SK-N-SH (cell line): ENCODE results near the gene LTBR. TPM values are rescaled to one million over a fixed set of nuclear protein-coding genes. Genes with fewer than 3 reads are reported as not detected.

Experiments
- CTCF ChIA-PET: fragments of 300-600, 350-600 bp; formaldehyde crosslinking; extraction: SDS; loops from one replicate; lab custom pipeline; 2021; lab: Yijun Ruan, JAX
- POLR2A ChIA-PET: fragments of 350-600 bp; sonication (Branson Sonifier 250); formaldehyde crosslinking; extraction: SDS; loops from one replicate; lab custom pipeline; 2020; ENCODE audit warnings: antibody characterized with exemption, inconsistent platforms; lab: Yijun Ruan, JAX
- DNase-seq: peaks from one replicate; pipeline ENCODE4 v3.0.0; 2012
- H2AFZ ChIP-seq: fragments of 200-600 bp; sonication (generic); 2 replicates; pipeline ENCODE4 v1.8.1; 2016; ENCODE audit warnings: antibody characterized with exemption, mild to moderate bottlenecking, low read depth
- H3F3A ChIP-seq: fragments of 200-600 bp; sonication (generic); replicated peaks from 2 replicates; pipeline ENCODE3; 2016; ENCODE audit warnings: antibody characterized with exemption, mild to moderate bottlenecking; ENCODE audit not compliant: insufficient read depth
- H3K27ac ChIP-seq, 2 experiments: fragments of 200-500 bp in 1 of 2; fragments of 200-600 bp in 1 of 2; sonication (Bioruptor generic) in 1 of 2; sonication (generic), shearing (Covaris generic) in 1 of 2; 2 replicates each; pipeline versions ENCODE4 v1.5.1 to v1.6.1; 2014 to 2016; ENCODE audit warnings: low read depth in 2 of 2, inconsistent platforms in 1 of 2, low read length in 1 of 2, mild to moderate bottlenecking in 1 of 2, mixed read lengths in 1 of 2
- H3K27me3 ChIP-seq: fragments of 200-600 bp; sonication (generic), shearing (Covaris generic); 2 replicates; pipeline ENCODE4 v1.6.1; 2016; ENCODE audit warnings: mixed run types; ENCODE audit not compliant: insufficient read depth
- H3K36me3 ChIP-seq, 2 experiments: fragments of 200-500 bp in 1 of 2; fragments of 200-600 bp in 1 of 2; sonication (Bioruptor generic) in 1 of 2; sonication (generic) in 1 of 2; replicated peaks in 1 of 2; 2 replicates each; pipeline versions ENCODE3 to v1.5.1; 2014 to 2016; ENCODE audit warnings: low read length in 1 of 2, mild to moderate bottlenecking in 1 of 2; ENCODE audit not compliant: insufficient read depth in 2 of 2, control insufficient read depth in 1 of 2
- H3K4me1 ChIP-seq, 2 experiments: fragments of 200-500 bp in 1 of 2; fragments of 200-600 bp in 1 of 2; sonication (Bioruptor generic) in 1 of 2; sonication (generic), shearing (Covaris generic) in 1 of 2; 2 replicates each; pipeline versions ENCODE4 v1.5.1 to v1.6.1; 2014 to 2016; ENCODE audit warnings: low read depth in 1 of 2, low read length in 1 of 2, mixed run types in 1 of 2; ENCODE audit not compliant: insufficient read depth in 2 of 2, control insufficient read depth in 1 of 2
- H3K4me2 ChIP-seq: fragments of 200-600 bp; sonication (generic), shearing (Covaris generic); 2 replicates; pipeline ENCODE4 v1.6.1; 2017; ENCODE audit warnings: mixed run types
- H3K4me3 ChIP-seq, 2 experiments: fragments of 200-500 bp in 1 of 2; fragments of 200-600 bp in 1 of 2; sonication (Bioruptor generic) in 1 of 2; sonication (generic), shearing (Covaris generic) in 1 of 2; 2 replicates each; pipeline versions ENCODE4 v1.5.1 to v1.8.1; 2014 to 2016; ENCODE audit warnings: low read depth in 2 of 2, inconsistent platforms in 1 of 2, low read length in 1 of 2, mild to moderate bottlenecking in 1 of 2, mixed read lengths in 1 of 2, moderate library complexity in 1 of 2
- H3K79me2 ChIP-seq: fragments of 200-600 bp; sonication (generic); 2 replicates; pipeline ENCODE4 v1.8.1; 2017; ENCODE audit warnings: mild to moderate bottlenecking; ENCODE audit not compliant: insufficient read depth
- H3K9ac ChIP-seq: fragments of 200-600 bp; sonication (generic); 2 replicates; pipeline ENCODE4 v1.6.1; 2017; ENCODE audit warnings: mixed run types
- H3K9me2 ChIP-seq: fragments of 200-600 bp; sonication (generic); 2 replicates; pipeline ENCODE4 v1.6.1; 2017; ENCODE audit warnings: mixed run types
- H3K9me3 ChIP-seq: fragments of 200-600 bp; sonication (generic); 2 replicates; pipeline ENCODE4 v1.6.1; 2017; ENCODE audit warnings: mixed run types, mild to moderate bottlenecking, moderate library complexity
- H4K20me1 ChIP-seq: fragments of 200-600 bp; sonication (generic); 2 replicates; pipeline ENCODE4 v1.6.1; 2017; ENCODE audit warnings: mild to moderate bottlenecking, mixed run types; ENCODE audit not compliant: insufficient read depth
- CHD2 ChIP-seq: fragments of 150-350 bp; IDR thresholded peaks from 2 replicates; pipeline ENCODE4 v1.6.1; 2018; ENCODE audit warnings: low read length; ENCODE audit not compliant: partially characterized antibody
- EP300 ChIP-seq, 2 experiments: IDR thresholded peaks; 2 replicates each; pipeline versions ENCODE4 v1.4.0 to v1.6.1; 2012; ENCODE audit warnings: borderline replicate concordance in 1 of 2, low read depth in 1 of 2, low read length in 1 of 2
- EZH2phosphoT487 ChIP-seq: fragments of 200-600 bp; sonication (generic); IDR thresholded peaks from 2 replicates; pipeline ENCODE4 v1.6.1; 2017; ENCODE audit warnings: low read depth, mixed run types, mild to moderate bottlenecking, antibody characterized with exemption, moderate library complexity, borderline replicate concordance
- FOXM1 ChIP-seq: IDR thresholded peaks from 2 replicates; pipeline ENCODE4 v1.4.0; 2012; ENCODE audit warnings: low read depth, mild to moderate bottlenecking
- JUND ChIP-seq: IDR thresholded peaks from 2 replicates; pipeline ENCODE4 v1.4.0; 2012
- MXI1 ChIP-seq: IDR thresholded peaks from 2 replicates; pipeline ENCODE4 v1.6.1; 2012; ENCODE audit warnings: mild to moderate bottlenecking, low read depth, low read length, improper control_type of control experiment
- NFIC ChIP-seq: IDR thresholded peaks from 2 replicates; pipeline ENCODE4 v1.4.0; 2012; ENCODE audit warnings: borderline replicate concordance
- NRF1 ChIP-seq: IDR thresholded peaks from 2 replicates; pipeline ENCODE4 v1.6.1; 2012; ENCODE audit warnings: low read depth, mild to moderate bottlenecking, low read length
- RAD21 ChIP-seq: IDR thresholded peaks from 2 replicates; pipeline ENCODE4 v1.6.1; 2012; ENCODE audit warnings: mild to moderate bottlenecking, low read length
- RCOR1 ChIP-seq: fragments of 150-350 bp; IDR thresholded peaks from 2 replicates; pipeline ENCODE4 v1.6.1; 2017; ENCODE audit warnings: antibody characterized with exemption, low read length
- RFX5 ChIP-seq: IDR thresholded peaks from 2 replicates; pipeline ENCODE4 v1.6.1; 2012; ENCODE audit warnings: mild to moderate bottlenecking, improper control_type of control experiment, low read length
- RXRA ChIP-seq: IDR thresholded peaks from 2 replicates; pipeline ENCODE4 v1.4.0; 2012; ENCODE audit warnings: low read depth, mild to moderate bottlenecking, borderline replicate concordance
- SMC3 ChIP-seq: IDR thresholded peaks from 2 replicates; pipeline ENCODE4 v1.6.1; 2012; ENCODE audit warnings: low read depth, low read length, improper control_type of control experiment
- WGBS: methylation state at CpG from one replicate; pipeline ENCODE4 v1.1.6; 2017; ENCODE audit warnings: low lambda C conversion rate; 5-methylcytosine and 5-hydroxymethylcytosine counted together
- polyA plus RNA-seq, 3 experiments: library from polyadenylated mRNA; depleted of rRNA; stranded (reverse); fragments of >200 nt; gene quantifications; 2 replicates each; pipeline ENCODE4 v1.2.3, GENCODE V29; 2012
- TF ChIP-seq, protein P1 (sequence below): IDR thresholded peaks from 2 replicates; pipeline ENCODE4 v1.4.0; 2012; ENCODE audit warnings: low read depth, borderline replicate concordance
- TF ChIP-seq, protein P2 (sequence below): IDR thresholded peaks from 2 replicates; pipeline ENCODE4 v1.4.0; 2012; ENCODE audit warnings: low read depth
- TF ChIP-seq, protein P3 (sequence below): fragments of 150-350 bp; IDR thresholded peaks from 2 replicates; pipeline ENCODE4 v1.6.1; 2016; ENCODE audit warnings: mild to moderate bottlenecking, low read depth, low read length
- TF ChIP-seq, protein P4 (sequence below): IDR thresholded peaks from 2 replicates; pipeline ENCODE4 v1.4.0; 2012; ENCODE audit warnings: low read depth, borderline replicate concordance
- TF ChIP-seq, protein P5 (sequence below): IDR thresholded peaks from 2 replicates; pipeline ENCODE4; 2012

LTBR gene
- polyA plus RNA-seq, 1 of the 3 experiments (the other 2 are of a cell fraction), result 0.12 TPM

DNA sequence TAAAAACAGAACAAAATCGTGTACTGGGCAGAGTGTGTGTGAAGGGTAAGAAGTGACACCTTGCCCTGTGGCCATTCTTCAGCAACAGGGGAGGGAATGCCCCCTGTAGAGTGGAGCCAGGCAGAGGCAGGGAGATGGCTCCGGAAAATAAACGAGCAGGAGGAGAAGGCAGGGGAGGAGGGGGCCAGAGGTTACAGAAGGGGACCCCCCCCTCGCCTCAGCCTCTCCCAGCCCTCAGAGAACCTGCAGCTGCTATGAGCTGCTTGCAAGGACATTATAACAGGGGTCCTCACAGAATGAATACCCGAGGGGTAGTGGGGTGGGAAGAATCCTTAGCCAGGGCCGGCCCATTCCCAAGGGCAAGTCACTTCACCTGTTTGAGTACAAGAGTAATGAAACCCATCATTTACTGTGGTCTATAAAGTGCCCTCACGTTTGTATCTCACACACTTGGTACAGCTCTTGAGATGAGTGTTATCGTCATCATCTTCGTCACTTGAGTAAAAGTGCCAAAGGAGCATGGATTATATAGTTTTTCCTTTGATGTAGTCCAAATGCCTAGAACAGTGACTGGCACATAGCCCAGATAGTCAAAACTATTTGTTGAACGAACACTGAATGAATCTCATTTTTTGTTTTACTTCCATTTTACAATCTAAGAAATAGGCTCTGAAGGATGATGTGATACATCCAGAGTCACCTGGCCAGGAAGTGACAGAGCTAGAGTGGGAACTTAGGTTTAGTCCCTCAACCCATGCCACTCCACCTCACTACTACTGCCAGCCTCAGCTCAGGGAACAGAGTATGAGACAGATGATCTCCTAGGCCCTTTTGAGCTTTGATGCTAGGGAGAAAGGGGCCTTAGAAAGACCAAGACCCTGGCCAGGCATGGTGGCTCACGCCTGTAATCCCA lies 23.1 kb upstream of the LTBR start:
- TF ChIP-seq EZH2phosphoT487 (no peak), JUND (no peak), RXRA (no peak), RFX5 (no peak), FOXM1 (no peak), RCOR1 (no peak), MXI1 (no peak), RAD21 (no peak), NFIC (no peak), SMC3 (no peak), NRF1 (no peak), EP300 (IDR thresholded peaks at IDR 0.05; ENCODE audit: borderline replicate concordance in 1 of 2, low read depth in 1 of 2, low read length in 1 of 2) (no peak), CHD2 (no peak)
- TF ChIP-seq, protein P1, sequence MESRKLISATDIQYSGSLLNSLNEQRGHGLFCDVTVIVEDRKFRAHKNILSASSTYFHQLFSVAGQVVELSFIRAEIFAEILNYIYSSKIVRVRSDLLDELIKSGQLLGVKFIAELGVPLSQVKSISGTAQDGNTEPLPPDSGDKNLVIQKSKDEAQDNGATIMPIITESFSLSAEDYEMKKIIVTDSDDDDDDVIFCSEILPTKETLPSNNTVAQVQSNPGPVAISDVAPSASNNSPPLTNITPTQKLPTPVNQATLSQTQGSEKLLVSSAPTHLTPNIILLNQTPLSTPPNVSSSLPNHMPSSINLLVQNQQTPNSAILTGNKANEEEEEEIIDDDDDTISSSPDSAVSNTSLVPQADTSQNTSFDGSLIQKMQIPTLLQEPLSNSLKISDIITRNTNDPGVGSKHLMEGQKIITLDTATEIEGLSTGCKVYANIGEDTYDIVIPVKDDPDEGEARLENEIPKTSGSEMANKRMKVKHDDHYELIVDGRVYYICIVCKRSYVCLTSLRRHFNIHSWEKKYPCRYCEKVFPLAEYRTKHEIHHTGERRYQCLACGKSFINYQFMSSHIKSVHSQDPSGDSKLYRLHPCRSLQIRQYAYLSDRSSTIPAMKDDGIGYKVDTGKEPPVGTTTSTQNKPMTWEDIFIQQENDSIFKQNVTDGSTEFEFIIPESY, result no peak
- TF ChIP-seq, protein P2, sequence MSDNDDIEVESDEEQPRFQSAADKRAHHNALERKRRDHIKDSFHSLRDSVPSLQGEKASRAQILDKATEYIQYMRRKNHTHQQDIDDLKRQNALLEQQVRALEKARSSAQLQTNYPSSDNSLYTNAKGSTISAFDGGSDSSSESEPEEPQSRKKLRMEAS, result no peak
- TF ChIP-seq, protein P3, sequence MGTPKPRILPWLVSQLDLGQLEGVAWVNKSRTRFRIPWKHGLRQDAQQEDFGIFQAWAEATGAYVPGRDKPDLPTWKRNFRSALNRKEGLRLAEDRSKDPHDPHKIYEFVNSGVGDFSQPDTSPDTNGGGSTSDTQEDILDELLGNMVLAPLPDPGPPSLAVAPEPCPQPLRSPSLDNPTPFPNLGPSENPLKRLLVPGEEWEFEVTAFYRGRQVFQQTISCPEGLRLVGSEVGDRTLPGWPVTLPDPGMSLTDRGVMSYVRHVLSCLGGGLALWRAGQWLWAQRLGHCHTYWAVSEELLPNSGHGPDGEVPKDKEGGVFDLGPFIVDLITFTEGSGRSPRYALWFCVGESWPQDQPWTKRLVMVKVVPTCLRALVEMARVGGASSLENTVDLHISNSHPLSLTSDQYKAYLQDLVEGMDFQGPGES, result no peak
- TF ChIP-seq, protein P4, sequence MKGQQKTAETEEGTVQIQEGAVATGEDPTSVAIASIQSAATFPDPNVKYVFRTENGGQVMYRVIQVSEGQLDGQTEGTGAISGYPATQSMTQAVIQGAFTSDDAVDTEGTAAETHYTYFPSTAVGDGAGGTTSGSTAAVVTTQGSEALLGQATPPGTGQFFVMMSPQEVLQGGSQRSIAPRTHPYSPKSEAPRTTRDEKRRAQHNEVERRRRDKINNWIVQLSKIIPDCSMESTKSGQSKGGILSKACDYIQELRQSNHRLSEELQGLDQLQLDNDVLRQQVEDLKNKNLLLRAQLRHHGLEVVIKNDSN, result no peak
- TF ChIP-seq, protein P5, sequence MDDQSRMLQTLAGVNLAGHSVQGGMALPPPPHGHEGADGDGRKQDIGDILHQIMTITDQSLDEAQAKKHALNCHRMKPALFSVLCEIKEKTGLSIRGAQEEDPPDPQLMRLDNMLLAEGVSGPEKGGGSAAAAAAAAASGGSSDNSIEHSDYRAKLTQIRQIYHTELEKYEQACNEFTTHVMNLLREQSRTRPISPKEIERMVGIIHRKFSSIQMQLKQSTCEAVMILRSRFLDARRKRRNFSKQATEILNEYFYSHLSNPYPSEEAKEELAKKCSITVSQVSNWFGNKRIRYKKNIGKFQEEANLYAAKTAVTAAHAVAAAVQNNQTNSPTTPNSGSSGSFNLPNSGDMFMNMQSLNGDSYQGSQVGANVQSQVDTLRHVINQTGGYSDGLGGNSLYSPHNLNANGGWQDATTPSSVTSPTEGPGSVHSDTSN, result no peak
- Histone ChIP-seq H3K4me2 (no peak overlapping the region), H3K36me3 (no peaks in the 10 kb centered on the region), H3K9me3 (no peaks in the 10 kb centered on the region), H3F3A (peaks cover 6% of the 10 kb centered on the region), H3K27me3 (no peaks in the 10 kb centered on the region), H3K79me2 (no peaks in the 10 kb centered on the region), H3K4me3 (no peak overlapping the region), H3K9ac (no peak overlapping the region), H2AFZ (no peak overlapping the region), H4K20me1 (no peaks in the 10 kb centered on the region), H3K27ac (no peak overlapping the region), H3K9me2 (no peaks in the 10 kb centered on the region), H3K4me1 (peaks cover 0 to 7% of the 10 kb centered on the region in 2 experiments; a peak in 1 of 4 replicates)
- WGBS, result 71% methylated on average over 10 of the region's 11 CpGs
- POLR2A ChIA-PET, result no interaction called here
- no peak for DNase-seq
- CTCF ChIA-PET, result no interaction called here
